PC-9 (cell line): ENCODE data around the gene ITGA6. TPM values are rescaled to one million over a fixed set of nuclear protein-coding genes. Genes with fewer than 3 reads are reported as not detected.

Experiments used
- BruUV-seq: library from RNA; stranded (reverse); fragments of 400-500 nt; replicated peaks from 2 replicates; lab custom pipeline; 2021; lab: Mats Ljungman, UMichigan
- CTCF ChIA-PET: fragments of 300-600 bp; sonication (Branson Sonifier 250); formaldehyde crosslinking; loops from one replicate; lab custom pipeline; 2022; ENCODE audit warnings: antibody characterized with exemption; lab: Charles Lee
- POLR2A ChIA-PET: fragments of 300-600 bp; sonication (Branson Sonifier 250); formaldehyde crosslinking; loops from one replicate; lab custom pipeline; 2022; ENCODE audit warnings: antibody characterized with exemption; ENCODE audit not compliant: unreplicated experiment; lab: Charles Lee
- DNase-seq, 2 experiments: peaks; one replicate each; pipeline versions ENCODE4 v3.0.0 to v3.0.0-alpha.2; 2015 to 2022; ENCODE audit warnings: mixed read lengths in 1 of 2
- H2AFZ ChIP-seq: fragments of 200-600 bp; sonication (generic); 2 replicates; pipeline ENCODE4 v1.8.1; 2017; ENCODE audit warnings: antibody characterized with exemption
- H3F3A ChIP-seq: fragments of 200-600 bp; sonication (generic); 2 replicates; pipeline ENCODE4 v1.8.1; 2017; ENCODE audit warnings: antibody characterized with exemption, mild to moderate bottlenecking, low read depth; ENCODE audit not compliant: insufficient read depth
- H3K27ac ChIP-seq: fragments of 200-600 bp; sonication (generic); 2 replicates; pipeline ENCODE4 v1.6.1; 2016; ENCODE audit warnings: mixed run types
- H3K27me3 ChIP-seq: fragments of 200-600 bp; sonication (generic); 2 replicates; pipeline ENCODE4 v1.6.1; 2016; ENCODE audit warnings: low read depth, mixed run types; ENCODE audit not compliant: insufficient read depth
- H3K36me3 ChIP-seq: fragments of 200-600 bp; sonication (generic); 2 replicates; pipeline ENCODE4 v1.6.1; 2016; ENCODE audit warnings: low read depth, mixed run types
- H3K4me1 ChIP-seq: fragments of 200-600 bp; sonication (generic); replicated peaks from 2 replicates; pipeline ENCODE4 v1.6.1; 2016; ENCODE audit warnings: mixed run types; ENCODE audit not compliant: insufficient read depth
- H3K4me2 ChIP-seq: fragments of 200-600 bp; sonication (generic); 2 replicates; pipeline ENCODE4 v1.6.1; 2017; ENCODE audit warnings: mixed run types
- H3K4me3 ChIP-seq: fragments of 200-600 bp; sonication (generic); 2 replicates; pipeline ENCODE4 v1.6.1; 2016; ENCODE audit warnings: mixed run types
- H3K79me2 ChIP-seq: fragments of 200-600 bp; sonication (generic); 2 replicates; pipeline ENCODE4 v1.6.1; 2017; ENCODE audit warnings: low read depth, mixed run types
- H3K9me2 ChIP-seq: fragments of 200-600 bp; sonication (generic); 2 replicates; pipeline ENCODE4 v1.8.1; 2017; ENCODE audit warnings: mild to moderate bottlenecking; ENCODE audit not compliant: insufficient read depth
- H3K9me3 ChIP-seq: fragments of 200-600 bp; sonication (generic); 2 replicates; pipeline ENCODE4 v1.8.1; 2016; ENCODE audit warnings: low read depth; ENCODE audit not compliant: insufficient read depth
- H4K20me1 ChIP-seq: fragments of 200-600 bp; sonication (generic); 2 replicates; pipeline ENCODE4 v1.8.1; 2017; ENCODE audit not compliant: insufficient read depth
- CTCF ChIP-seq: fragments of 200-600 bp; sonication (generic); conservative IDR thresholded peaks from 2 replicates; pipeline ENCODE4 v1.6.1; 2017; ENCODE audit warnings: mixed run types, antibody characterized with exemption, mild to moderate bottlenecking, moderate library complexity
- EZH2 ChIP-seq: fragments of 200-600 bp; sonication (generic); IDR thresholded peaks from 2 replicates; pipeline ENCODE4 v1.8.0; 2017; ENCODE audit warnings: antibody characterized with exemption, low read depth
- intact Hi-C: fragments of 100-400 bp; cut with micrococcal nuclease; formaldehyde crosslinking; loops from one replicate; pipeline ENCODE4 v1.10.0; 2022; ENCODE audit not compliant: unreplicated experiment
- total RNA-seq: library from RNA; stranded (reverse); gene quantifications from 2 replicates; pipeline ENCODE4 v1.2.3, GENCODE V29; 2021

The ITGA6 gene
- total RNA-seq, 1 experiment from 2014 or later = 213 TPM

- peaks cover 50% of the 10 kb centered on the region for H3K36me3 ChIP-seq
- no peak overlapping the region for H3K4me2 ChIP-seq
- no peak overlapping the region for H3K4me3 ChIP-seq
- intact Hi-C loops = no loop called here
- H3K4me1 ChIP-seq = 0 out of 2 replicates have a peak, but pooled peaks cover 5% of the 10 kb centered on the region
- H3K79me2 ChIP-seq = no peaks in the 10 kb centered on the region
- H4K20me1 ChIP-seq = peaks cover 3% of the 10 kb centered on the region; the same call in 1 of the 2 replicates
- no peaks in the 10 kb centered on the region for H3K9me2 ChIP-seq
- ChIA-PET POLR2A (no interaction called here), CTCF (interaction anchor here (0.6 kb wide), 1 partner anchor 200 kb away, joined by 6 read pairs; no protein-coding TSS in a partner anchor)
- H2AFZ ChIP-seq = no peak overlapping the region
- DNase-seq = no peak
- no TSS peak for BruUV-seq
- TF ChIP-seq EZH2 = no peak
- TF ChIP-seq CTCF = no peak
- peaks cover 10% of the 10 kb centered on the region for H3F3A ChIP-seq
- no peak overlapping the region for H3K27ac ChIP-seq
- peaks cover 3% of the 10 kb centered on the region; the same call in 1 of the 2 replicates for H3K9me3 ChIP-seq
- H3K27me3 ChIP-seq = no peaks in the 10 kb centered on the region
Observed at GRCh38 chr2:172478353-172478752, 51.0 kb downstream of the ITGA6 start.

GRCh38 chr2:172480301-172481218 is 53.2 kb downstream of the ITGA6 start:
- ChIA-PET CTCF (interaction anchor here (0.6 to 0.7 kb wide), 3 partner anchors 230 to 305 kb away, joined by 3 to 4 read pairs (median 3); no protein-coding TSS in a partner anchor), POLR2A (interaction anchor here (0.7 kb wide), 1 partner anchor 667 kb away, joined by 4 read pairs; no protein-coding TSS in a partner anchor)
- Histone ChIP-seq H3K9me2 (no peaks in the 10 kb centered on the region), H3K4me3 (no peak overlapping the region), H2AFZ (no peak overlapping the region), H3K79me2 (no peaks in the 10 kb centered on the region), H3F3A (peaks cover 16% of the 10 kb centered on the region), H3K4me2 (no peak overlapping the region), H3K27me3 (no peaks in the 10 kb centered on the region), H3K9me3 (peaks cover 3% of the 10 kb centered on the region; the same call in 1 of the 2 replicates), H3K4me1 (0 out of 2 replicates have a peak, but pooled peaks cover 5% of the 10 kb centered on the region), H3K27ac (no peak overlapping the region), H4K20me1 (peaks cover 3% of the 10 kb centered on the region; the same call in 1 of the 2 replicates), H3K36me3 (peaks cover 40% of the 10 kb centered on the region)
- TF ChIP-seq EZH2 (no peak), CTCF (no peak)
- DNase-seq = peak; percentile 51 to 55
- intact Hi-C loops = loop anchor here (5.0 kb wide), 4 partner anchors 77 to 768 kb away; partner anchors contain the start of gene PDK1
- no TSS peak for BruUV-seq

- H3K36me3 ChIP-seq = peaks cover 41% of the 10 kb centered on the region
- H3K79me2 ChIP-seq = no peaks in the 10 kb centered on the region
- no peak overlapping the region for H2AFZ ChIP-seq
- ChIA-PET POLR2A (interaction anchor here (0.6 kb wide), 1 partner anchor 18 kb away, joined by 5 read pairs; no protein-coding TSS in a partner anchor), CTCF (interaction anchor here (0.5 to 1.0 kb wide), 6 partner anchors 17 to 1860 kb away, joined by 3 to 13 read pairs (median 5); no protein-coding TSS in a partner anchor)
- DNase-seq = no peak
- H3K4me1 ChIP-seq = 0 out of 2 replicates have a peak, but pooled peaks cover 5% of the 10 kb centered on the region
- TF ChIP-seq CTCF = no peak
- no peak for TF ChIP-seq EZH2
- no peaks in the 10 kb centered on the region; the same call in 1 of the 2 replicates for H4K20me1 ChIP-seq
- no peak overlapping the region for H3K27ac ChIP-seq
- intact Hi-C loops = loop anchor here (5.0 kb wide), 4 partner anchors 76 to 769 kb away; partner anchors contain the start of gene PDK1
- no peak overlapping the region for H3K4me2 ChIP-seq
- H3F3A ChIP-seq = peaks cover 16% of the 10 kb centered on the region; the same call in 1 of the 2 replicates
- no peaks in the 10 kb centered on the region for H3K27me3 ChIP-seq
- no TSS peak for BruUV-seq
- H3K9me3 ChIP-seq = no peaks in the 10 kb centered on the region
- no peak overlapping the region for H3K4me3 ChIP-seq
- H3K9me2 ChIP-seq = no peaks in the 10 kb centered on the region
Observed at GRCh38 chr2:172481507-172482262, 54.3 kb downstream of the ITGA6 start.
